WI38 (cell line): ENCODE measurements around the gene MMAB.

ENCODE experiments used
- H3K4me3 ChIP-seq: 2 replicates; pipeline ENCODE4 v1.5.1; 2011; ENCODE audit warnings: low read depth, mild to moderate bottlenecking, control low read depth, low read length
- TF ChIP-seq, protein P1 (sequence below): IDR thresholded peaks from 2 replicates; pipeline ENCODE4 v1.5.1; 2012; ENCODE audit warnings: low read depth, mild to moderate bottlenecking, control low read depth, low read length

MMAB gene

DNA sequence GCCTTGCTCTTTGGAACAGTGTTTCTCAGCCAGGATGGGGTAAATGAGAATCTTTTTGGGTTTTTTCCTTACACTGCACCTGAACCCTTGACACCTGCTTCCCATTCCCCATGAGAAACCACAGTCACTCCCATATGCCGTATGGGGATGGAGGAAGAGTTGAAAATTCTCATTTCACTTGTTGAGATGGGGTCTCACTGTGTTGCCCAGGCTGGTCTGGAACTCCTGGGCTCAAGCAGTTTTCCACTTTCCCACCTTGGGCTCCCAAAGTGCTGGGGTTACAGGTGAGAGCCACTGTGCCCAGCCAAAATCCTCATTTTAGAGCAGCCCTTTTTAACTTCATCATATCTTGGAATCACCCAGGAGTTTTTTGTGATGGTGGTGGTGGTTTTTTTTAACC, 4.0 kb upstream of the MMAB start:
- no peak overlapping the region for H3K4me3 ChIP-seq
- TF ChIP-seq, protein P1, sequence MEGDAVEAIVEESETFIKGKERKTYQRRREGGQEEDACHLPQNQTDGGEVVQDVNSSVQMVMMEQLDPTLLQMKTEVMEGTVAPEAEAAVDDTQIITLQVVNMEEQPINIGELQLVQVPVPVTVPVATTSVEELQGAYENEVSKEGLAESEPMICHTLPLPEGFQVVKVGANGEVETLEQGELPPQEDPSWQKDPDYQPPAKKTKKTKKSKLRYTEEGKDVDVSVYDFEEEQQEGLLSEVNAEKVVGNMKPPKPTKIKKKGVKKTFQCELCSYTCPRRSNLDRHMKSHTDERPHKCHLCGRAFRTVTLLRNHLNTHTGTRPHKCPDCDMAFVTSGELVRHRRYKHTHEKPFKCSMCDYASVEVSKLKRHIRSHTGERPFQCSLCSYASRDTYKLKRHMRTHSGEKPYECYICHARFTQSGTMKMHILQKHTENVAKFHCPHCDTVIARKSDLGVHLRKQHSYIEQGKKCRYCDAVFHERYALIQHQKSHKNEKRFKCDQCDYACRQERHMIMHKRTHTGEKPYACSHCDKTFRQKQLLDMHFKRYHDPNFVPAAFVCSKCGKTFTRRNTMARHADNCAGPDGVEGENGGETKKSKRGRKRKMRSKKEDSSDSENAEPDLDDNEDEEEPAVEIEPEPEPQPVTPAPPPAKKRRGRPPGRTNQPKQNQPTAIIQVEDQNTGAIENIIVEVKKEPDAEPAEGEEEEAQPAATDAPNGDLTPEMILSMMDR: no peak

DNA sequence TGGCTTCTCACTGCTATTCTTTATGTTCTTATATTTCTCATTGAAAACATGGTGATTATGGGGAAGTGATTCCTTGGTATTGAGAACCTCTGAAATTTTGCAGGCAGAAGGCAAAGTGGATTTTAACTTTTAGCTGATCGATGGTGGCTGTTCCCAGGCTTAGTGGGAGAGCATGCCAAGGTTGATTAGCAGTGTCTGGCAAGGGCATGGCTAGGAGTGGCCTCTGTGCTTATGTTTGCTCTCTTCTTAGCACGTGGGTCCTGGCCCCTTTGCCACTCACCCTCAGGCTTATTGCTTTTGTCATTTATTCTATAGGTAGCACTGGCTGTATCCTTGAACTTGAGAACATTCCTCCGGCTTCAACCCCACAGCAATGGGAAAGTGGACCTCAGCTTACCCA, 2.4 kb upstream of the MMAB start:
- TF ChIP-seq, protein P1: no peak
- no peak overlapping the region for H3K4me3 ChIP-seq

DNA sequence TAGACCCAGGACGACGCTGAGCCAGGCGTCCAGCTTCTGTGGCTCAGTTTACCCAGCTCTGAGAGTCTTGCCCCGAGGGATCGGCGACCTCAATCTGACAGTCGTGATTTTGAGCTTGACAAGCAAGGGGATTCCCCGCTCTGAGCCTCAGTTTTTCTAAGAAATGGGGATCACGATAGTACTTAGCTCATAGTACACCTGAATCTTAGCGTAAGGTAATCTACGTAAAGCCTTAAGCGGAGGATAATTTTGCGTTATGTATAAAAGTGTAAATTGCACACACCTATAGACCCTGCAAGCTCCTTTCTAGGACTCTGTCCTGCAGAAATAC, 575 bp upstream of the MMAB start:
- TF ChIP-seq, protein P1: no peak
- peak overlapping the region; percentile 78 for H3K4me3 ChIP-seq

DNA sequence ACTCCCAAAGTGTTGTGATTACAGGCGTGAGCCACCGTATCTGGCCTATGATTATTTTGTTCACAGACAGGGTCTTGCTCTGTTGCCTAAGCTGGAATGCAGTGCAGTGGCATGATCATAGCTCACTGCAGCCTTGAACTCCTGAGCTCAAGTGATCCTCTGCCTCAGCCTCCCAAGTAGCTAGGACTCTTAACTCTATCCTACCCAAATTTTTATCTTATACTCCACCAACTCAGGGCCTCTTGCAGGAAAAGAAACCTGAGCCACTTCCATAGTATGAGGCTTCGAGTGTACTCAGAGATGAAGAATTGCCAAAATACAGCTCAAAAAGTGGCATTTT, 828 bp downstream of the MMAB start:
- no peak overlapping the region for H3K4me3 ChIP-seq
- TF ChIP-seq, protein P1: no peak

DNA sequence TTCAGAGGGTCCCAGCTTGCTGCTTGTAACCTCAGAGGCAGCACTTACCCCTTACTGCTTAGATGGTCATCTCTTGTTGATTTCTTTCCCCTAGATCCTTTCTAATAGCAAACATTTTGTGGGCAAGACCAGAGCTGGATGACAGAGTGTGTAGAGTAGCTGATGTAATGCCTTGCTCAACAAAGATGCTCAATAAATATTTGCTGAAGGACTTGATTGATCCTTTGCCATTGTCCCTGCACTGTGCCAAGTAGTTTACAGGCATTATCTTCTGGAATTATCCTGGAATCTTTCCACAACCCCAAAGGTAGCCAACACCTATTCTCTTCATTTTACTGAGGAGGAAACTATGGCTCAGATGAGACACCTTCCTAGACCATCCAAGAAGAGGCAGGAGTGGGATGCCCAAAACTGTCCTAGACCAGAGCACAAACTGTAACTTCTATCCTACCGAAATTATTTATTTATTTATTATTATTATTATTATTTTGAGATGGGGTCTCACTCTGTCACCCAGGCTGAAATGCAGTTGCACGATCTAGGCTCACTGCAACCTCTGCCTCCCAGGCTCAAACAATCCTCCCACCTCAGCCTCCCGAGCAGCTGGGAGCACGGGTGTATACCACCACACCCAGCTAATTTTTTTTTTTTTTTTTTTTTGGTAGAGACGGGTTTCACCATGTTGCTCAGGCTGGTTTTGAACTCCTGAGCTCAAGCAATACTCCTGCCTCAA, 1.4 kb downstream of the MMAB start:
- TF ChIP-seq, protein P1: no peak
- H3K4me3 ChIP-seq: no peak overlapping the region

DNA sequence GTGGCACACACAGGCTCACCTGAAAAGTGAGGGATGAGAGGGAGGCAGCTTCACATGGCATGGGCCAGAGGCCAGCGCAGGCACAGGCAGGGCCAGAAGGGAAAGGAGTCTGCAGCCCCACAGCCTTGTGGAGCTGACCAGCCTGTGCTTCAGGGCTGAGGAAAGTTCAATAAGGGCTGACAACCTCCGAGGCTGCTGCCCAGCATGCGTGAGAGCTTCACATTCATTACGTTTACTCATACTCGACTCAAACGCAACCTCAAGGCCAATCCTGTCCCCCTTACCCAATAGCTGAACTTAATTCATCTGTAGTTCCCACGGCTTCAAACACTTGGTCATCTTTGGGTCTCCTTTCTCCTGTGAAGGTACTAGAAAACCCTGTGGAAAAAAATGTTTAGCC, 4.8 kb downstream of the MMAB start:
- no peak overlapping the region for H3K4me3 ChIP-seq
- TF ChIP-seq, protein P1: no peak

DNA sequence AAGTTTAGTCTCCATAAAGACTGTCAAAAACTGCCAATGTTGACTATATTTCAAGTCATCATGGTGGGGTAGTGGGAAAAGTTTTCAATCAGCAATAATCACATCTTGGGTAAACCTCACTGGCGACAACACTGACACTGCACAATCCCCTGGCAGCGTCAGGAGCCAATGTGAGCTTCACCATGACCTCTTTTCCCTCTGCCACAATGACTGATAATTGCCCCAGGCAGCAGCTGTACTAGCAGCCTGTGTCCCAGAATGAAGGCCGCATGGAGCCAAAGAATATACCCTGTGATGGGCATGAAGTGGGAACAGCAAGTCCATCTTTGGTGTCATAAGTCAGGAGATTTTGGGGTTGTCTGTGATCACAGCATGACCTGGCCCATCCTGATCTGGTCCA, 5.3 kb downstream of the MMAB start:
- TF ChIP-seq, protein P1: no peak
- H3K4me3 ChIP-seq: no peak overlapping the region
